ENCODE measurements around the gene IL16.

Gene IL16

GRCh38 chr15:81277851-81278250 is 81.2 kb downstream of the IL16 start:
- TF ChIP-seq NFIC (IDR thresholded peaks at IDR 0.05) (no peak), MAX (IDR thresholded peaks at IDR 0.05) (no peak), TAF1 (IDR thresholded peaks at IDR 0.05; ENCODE audit: low read depth) (no peak), EP300 (IDR thresholded peaks at IDR 0.05; ENCODE audit: borderline replicate concordance) (no peak), CEBPB (IDR thresholded peaks at IDR 0.05) (no peak), YY1 (IDR thresholded peaks at IDR 0.05; ENCODE audit: low read depth) (no peak), TEAD4 (IDR thresholded peaks at IDR 0.05) (no peak), RAD21 (IDR thresholded peaks at IDR 0.05; ENCODE audit: low read depth) (no peak), TCF12 (IDR thresholded peaks at IDR 0.05; ENCODE audit: low read depth) (no peak)

- TF ChIP-seq EGR1 (IDR thresholded peaks at IDR 0.05): no peak
- TF ChIP-seq CEBPB (IDR thresholded peaks at IDR 0.05): no peak
Measured at GRCh38 chr15:81278306-81279029, 81.8 kb downstream of the IL16 start.

GRCh38 chr15:81279621-81280485 is 83.2 kb downstream of the IL16 start:
- TF ChIP-seq RAD21 (IDR thresholded peaks at IDR 0.05; ENCODE audit: low read depth) (no peak), NFIC (IDR thresholded peaks at IDR 0.05) (no peak), CREB1 (IDR thresholded peaks at IDR 0.05; ENCODE audit: low read depth) (no peak), EP300 (IDR thresholded peaks at IDR 0.05; ENCODE audit: borderline replicate concordance) (no peak), REST (IDR thresholded peaks at IDR 0.05; ENCODE audit: low read depth) (no peak; the same call in 1 of the 2 replicates), YY1 (IDR thresholded peaks at IDR 0.05; ENCODE audit: low read depth) (no peak), MAX (IDR thresholded peaks at IDR 0.05) (no peak), USF1 (IDR thresholded peaks at IDR 0.05) (no peak), TCF12 (IDR thresholded peaks at IDR 0.05; ENCODE audit: low read depth) (no peak), CEBPB (IDR thresholded peaks at IDR 0.05) (no peak), EGR1 (IDR thresholded peaks at IDR 0.05) (no peak), TAF1 (IDR thresholded peaks at IDR 0.05; ENCODE audit: low read depth) (no peak), TEAD4 (IDR thresholded peaks at IDR 0.05) (no peak)

GRCh38 chr15:81280696-81281455 is 84.2 kb downstream of the IL16 start:
- no peak for TF ChIP-seq TCF12 (IDR thresholded peaks at IDR 0.05; ENCODE audit: low read depth)
- TF ChIP-seq TAF1 (IDR thresholded peaks at IDR 0.05; ENCODE audit: low read depth): no peak
- no peak for TF ChIP-seq TEAD4 (IDR thresholded peaks at IDR 0.05)
- TF ChIP-seq FOXM1 (IDR thresholded peaks at IDR 0.05; ENCODE audit: borderline replicate concordance, low read depth): no peak
- no peak for TF ChIP-seq EP300 (IDR thresholded peaks at IDR 0.05; ENCODE audit: borderline replicate concordance)
- TF ChIP-seq MAX (IDR thresholded peaks at IDR 0.05): no peak
- no peak for TF ChIP-seq EGR1 (IDR thresholded peaks at IDR 0.05)
- no peak for TF ChIP-seq YY1 (IDR thresholded peaks at IDR 0.05; ENCODE audit: low read depth)
- TF ChIP-seq NFIC (IDR thresholded peaks at IDR 0.05): no peak
- no peak for TF ChIP-seq ZBTB7A (IDR thresholded peaks at IDR 0.05; ENCODE audit: low read depth)
- TF ChIP-seq USF1 (IDR thresholded peaks at IDR 0.05): no peak
- no peak for TF ChIP-seq REST (IDR thresholded peaks at IDR 0.05; ENCODE audit: low read depth)
- TF ChIP-seq RAD21 (IDR thresholded peaks at IDR 0.05; ENCODE audit: low read depth): no peak
- no peak for TF ChIP-seq CREB1 (IDR thresholded peaks at IDR 0.05; ENCODE audit: low read depth)

- no peak for TF ChIP-seq EP300 (IDR thresholded peaks at IDR 0.05; ENCODE audit: borderline replicate concordance)
- no peak for TF ChIP-seq CREB1 (IDR thresholded peaks at IDR 0.05; ENCODE audit: low read depth)
Measured at GRCh38 chr15:81281456-81281735, 84.7 kb downstream of the IL16 start.
